IMR-90 (cell line): ENCODE results near the gene CTRL.

Experiments
- BHLHE40 ChIP-seq: fragments of 150-350 bp; IDR thresholded peaks from 2 replicates; pipeline ENCODE4 v1.6.1; 2016; ENCODE audit warnings: mild to moderate bottlenecking, low read depth, low read length
- CTCF ChIP-seq: conservative IDR thresholded peaks from 2 replicates; pipeline ENCODE4 v1.5.1; 2012; ENCODE audit warnings: mild to moderate bottlenecking, low read depth, low read length, improper control_type of control experiment
- ELK1 ChIP-seq: fragments of 150-350 bp; IDR thresholded peaks from 2 replicates; pipeline ENCODE4 v1.6.1; 2016; ENCODE audit warnings: low read depth, mild to moderate bottlenecking, low read length, moderate library complexity, borderline replicate concordance
- FOS ChIP-seq: fragments of 150-350 bp; IDR thresholded peaks from 2 replicates; pipeline ENCODE4 v1.6.1; 2016; ENCODE audit warnings: low read depth, low read length
- MAFK ChIP-seq: IDR thresholded peaks from 2 replicates; pipeline ENCODE4 v1.6.1; 2012; ENCODE audit warnings: low read depth, low read length, improper control_type of control experiment
- MAZ ChIP-seq: IDR thresholded peaks from 2 replicates; pipeline ENCODE4 v1.6.1; 2012; ENCODE audit warnings: low read depth, mild to moderate bottlenecking, low read length, improper control_type of control experiment, moderate library complexity, borderline replicate concordance
- MXI1 ChIP-seq: IDR thresholded peaks from 2 replicates; pipeline ENCODE4 v1.6.1; 2012; ENCODE audit warnings: low read depth, mild to moderate bottlenecking, low read length, moderate library complexity, borderline replicate concordance
- POLR2A ChIP-seq: IDR thresholded peaks from 2 replicates; pipeline ENCODE4 v1.6.1; 2012; ENCODE audit warnings: mild to moderate bottlenecking, low read depth, low read length
- RAD21 ChIP-seq: IDR thresholded peaks from 2 replicates; pipeline ENCODE4 v1.6.1; 2012; ENCODE audit warnings: low read length, improper control_type of control experiment
- RCOR1 ChIP-seq: IDR thresholded peaks from 2 replicates; pipeline ENCODE4 v1.6.1; 2012; ENCODE audit warnings: mild to moderate bottlenecking, low read length, improper control_type of control experiment; ENCODE audit not compliant: insufficient replicate concordance
- USF2 ChIP-seq: fragments of 150-350 bp; IDR thresholded peaks from 2 replicates; pipeline ENCODE4 v1.6.1; 2017; ENCODE audit warnings: mild to moderate bottlenecking, antibody characterized with exemption, low read length, low read depth

- TF ChIP-seq CTCF (no peak), POLR2A (no peak), MAZ (no peak), RCOR1 (no peak), BHLHE40 (no peak), MXI1 (no peak), FOS (no peak), ELK1 (no peak), RAD21 (no peak), MAFK (no peak), USF2 (no peak)
Measured at GRCh38 chr16:67971111-67971510, 39.4 kb upstream of the CTRL start.
